Suprapubic skin (tissue), 4 donors: Measurements from ENCODE around the gene RPUSD2.

ENCODE experiments used
- POLR2A ChIP-seq, 2 donors: fragments of 450-650 bp; IDR thresholded peaks; one replicate each; pipeline ENCODE4 v1.6.1; 2017; ENCODE audit warnings: antibody characterized with exemption in 2 of 2, mild to moderate bottlenecking in 2 of 2, moderate library complexity in 2 of 2
- POLR2AphosphoS5 ChIP-seq, 3 donors: sonication (generic); formaldehyde crosslinking; IDR thresholded peaks; one replicate each; pipeline ENCODE4 v1.6.1; 2017; ENCODE audit warnings: antibody characterized with exemption in 3 of 3

DNA sequence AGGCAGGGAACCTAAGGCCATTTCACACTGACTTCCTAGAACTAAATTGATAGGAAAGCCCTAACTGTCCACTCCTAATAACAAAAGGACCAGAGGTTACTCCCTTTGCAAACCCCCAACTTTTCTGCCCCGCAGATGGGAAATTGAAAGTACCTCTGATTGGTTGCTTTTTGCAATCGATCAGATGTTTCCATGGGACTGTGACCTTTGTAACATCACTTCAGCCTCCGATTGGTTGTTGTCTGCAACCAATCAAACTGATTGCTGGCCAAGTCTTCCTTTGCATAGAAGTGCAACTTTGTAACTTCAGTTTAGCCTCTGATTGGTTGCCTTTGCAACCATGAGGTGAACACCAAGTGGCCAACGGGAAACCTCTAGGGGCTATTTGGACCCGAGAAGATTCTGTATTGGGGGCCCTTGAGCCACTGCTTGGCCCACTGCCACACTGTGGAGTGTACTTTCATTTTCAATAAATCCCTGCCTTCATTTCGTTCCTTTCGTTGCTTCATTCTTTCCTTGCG is 13.7 kb downstream of the RPUSD2 start:
- no peak for TF ChIP-seq POLR2A (IDR thresholded peaks at IDR 0.05)
- TF ChIP-seq POLR2AphosphoS5 (IDR thresholded peaks at IDR 0.05), result no peak
